ENCODE measurements around the gene CPNE4.

CPNE4 gene

GRCh38 chr3:131796558-131797198, 238.1 kb downstream of the CPNE4 start:
- DNase-seq (ENCODE audit: low read depth, low spot score), result no peak
- TF ChIP-seq, protein P1, sequence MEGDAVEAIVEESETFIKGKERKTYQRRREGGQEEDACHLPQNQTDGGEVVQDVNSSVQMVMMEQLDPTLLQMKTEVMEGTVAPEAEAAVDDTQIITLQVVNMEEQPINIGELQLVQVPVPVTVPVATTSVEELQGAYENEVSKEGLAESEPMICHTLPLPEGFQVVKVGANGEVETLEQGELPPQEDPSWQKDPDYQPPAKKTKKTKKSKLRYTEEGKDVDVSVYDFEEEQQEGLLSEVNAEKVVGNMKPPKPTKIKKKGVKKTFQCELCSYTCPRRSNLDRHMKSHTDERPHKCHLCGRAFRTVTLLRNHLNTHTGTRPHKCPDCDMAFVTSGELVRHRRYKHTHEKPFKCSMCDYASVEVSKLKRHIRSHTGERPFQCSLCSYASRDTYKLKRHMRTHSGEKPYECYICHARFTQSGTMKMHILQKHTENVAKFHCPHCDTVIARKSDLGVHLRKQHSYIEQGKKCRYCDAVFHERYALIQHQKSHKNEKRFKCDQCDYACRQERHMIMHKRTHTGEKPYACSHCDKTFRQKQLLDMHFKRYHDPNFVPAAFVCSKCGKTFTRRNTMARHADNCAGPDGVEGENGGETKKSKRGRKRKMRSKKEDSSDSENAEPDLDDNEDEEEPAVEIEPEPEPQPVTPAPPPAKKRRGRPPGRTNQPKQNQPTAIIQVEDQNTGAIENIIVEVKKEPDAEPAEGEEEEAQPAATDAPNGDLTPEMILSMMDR (IDR thresholded peaks at IDR 0.05; ENCODE audit: low read depth, low read length), result no peak
- H3K4me3 ChIP-seq (ENCODE audit: low read depth, low read length), result no peak overlapping the region
- in situ Hi-C loops (cut with HindIII; ENCODE audit: low sequenced_read_pairs), result no loop called here

- no peak overlapping the region for H3K4me3 ChIP-seq (ENCODE audit: low read depth, low read length)
- in situ Hi-C loops (cut with HindIII; ENCODE audit: low sequenced_read_pairs), result no loop called here
- TF ChIP-seq, protein P1 (IDR thresholded peaks at IDR 0.05; ENCODE audit: low read depth, low read length), result no peak
- no peak for DNase-seq (ENCODE audit: low read depth, low spot score)
Measured at GRCh38 chr3:131796111-131796510, 238.7 kb downstream of the CPNE4 start.

- TF ChIP-seq, protein P1 (IDR thresholded peaks at IDR 0.05; ENCODE audit: low read depth, low read length), result no peak
- DNase-seq (ENCODE audit: low read depth, low spot score), result peak; percentile 72
- in situ Hi-C loops (cut with HindIII; ENCODE audit: low sequenced_read_pairs), result no loop called here
- H3K4me3 ChIP-seq (ENCODE audit: low read depth, low read length), result no peak overlapping the region
Measured at GRCh38 chr3:131795390-131796090, 239.3 kb downstream of the CPNE4 start.

GRCh38 chr3:131794766-131795388, 239.9 kb downstream of the CPNE4 start:
- in situ Hi-C loops (cut with HindIII; ENCODE audit: low sequenced_read_pairs), result no loop called here
- peak; percentile 77 for DNase-seq (ENCODE audit: low read depth, low spot score)
- H3K4me3 ChIP-seq (ENCODE audit: low read depth, low read length), result no peak overlapping the region
- TF ChIP-seq, protein P1 (IDR thresholded peaks at IDR 0.05; ENCODE audit: low read depth, low read length), result peak; percentile 80

GRCh38 chr3:131793870-131794269, 240.9 kb downstream of the CPNE4 start:
- no peak overlapping the region for H3K4me3 ChIP-seq (ENCODE audit: low read depth, low read length)
- TF ChIP-seq, protein P1 (IDR thresholded peaks at IDR 0.05; ENCODE audit: low read depth, low read length), result no peak
- no peak for DNase-seq (ENCODE audit: low read depth, low spot score)
- in situ Hi-C loops (cut with HindIII; ENCODE audit: low sequenced_read_pairs), result no loop called here

GRCh38 chr3:131789188-131789587, 245.6 kb downstream of the CPNE4 start:
- TF ChIP-seq, protein P1 (IDR thresholded peaks at IDR 0.05; ENCODE audit: low read depth, low read length), result no peak
- in situ Hi-C loops (cut with HindIII; ENCODE audit: low sequenced_read_pairs), result no loop called here
- no peak for DNase-seq (ENCODE audit: low read depth, low spot score)
- no peak overlapping the region for H3K4me3 ChIP-seq (ENCODE audit: low read depth, low read length)

Measured in astrocyte of the spinal cord (primary cell).